H1 (cell line): ENCODE data around the gene BEAN1. TPM values are rescaled to one million over a fixed set of nuclear protein-coding genes. Genes with fewer than 3 reads are reported as not detected.

Experiments
- CTCF ChIA-PET: fragments of 300-600 bp; sonication (Branson Sonifier 250); formaldehyde crosslinking; loops from one replicate; lab custom pipeline; 2021; ENCODE audit not compliant: partially characterized antibody; lab: Charles Lee
- POLR2A ChIA-PET: fragments of 300-600 bp; sonication (Branson Sonifier 250); formaldehyde crosslinking; loops from one replicate; lab custom pipeline; 2021; ENCODE audit warnings: inconsistent platforms; ENCODE audit not compliant: partially characterized antibody; lab: Charles Lee
- DNase-seq, 2 experiments: peaks; one replicate each; pipeline versions ENCODE4 v3.0.0 to v3.0.0-alpha.2; 2010 to 2022; ENCODE audit warnings: low spot score in 2 of 2, low read depth in 1 of 2, mixed read lengths in 1 of 2
- FAIRE-seq: peaks from 2 replicates; lab custom pipeline; 2011; peaks lifted over from hg19 to GRCh38; lab: Jason Lieb, UNC
- H2AFZ ChIP-seq: 2 replicates; pipeline ENCODE4 v1.8.1; 2012; ENCODE audit warnings: low read length, inconsistent platforms
- H2AK5ac ChIP-seq: 2 replicates; pipeline ENCODE4 v1.6.1; 2013; ENCODE audit warnings: low read depth, low read length
- H2BK120ac ChIP-seq: replicated peaks from 2 replicates; pipeline ENCODE3; 2013; ENCODE audit warnings: low read depth, low read length, inconsistent platforms
- H2BK12ac ChIP-seq: 2 replicates; pipeline ENCODE4 v1.6.1; 2013; ENCODE audit warnings: low read depth, low read length
- H2BK15ac ChIP-seq: 2 replicates; pipeline ENCODE4 v1.6.1; 2013; ENCODE audit warnings: low read length
- H2BK20ac ChIP-seq: 2 replicates; pipeline ENCODE4 v1.6.1; 2013; ENCODE audit warnings: low read length
- H2BK5ac ChIP-seq: 2 replicates; pipeline ENCODE4 v1.6.1; 2013; ENCODE audit warnings: low read depth, low read length
- H3K14ac ChIP-seq: 2 replicates; pipeline ENCODE4 v1.6.1; 2013; ENCODE audit warnings: inconsistent platforms; ENCODE audit not compliant: insufficient read length
- H3K18ac ChIP-seq: 2 replicates; pipeline ENCODE4 v1.6.1; 2013; ENCODE audit warnings: low read length; ENCODE audit errors: extremely low read depth
- H3K23ac ChIP-seq: 2 replicates; pipeline ENCODE4 v1.6.1; 2013; ENCODE audit warnings: inconsistent platforms; ENCODE audit not compliant: insufficient read length
- H3K23me2 ChIP-seq: 2 replicates; pipeline ENCODE4 v1.6.1; 2013; ENCODE audit warnings: low read depth, low read length
- H3K27ac ChIP-seq: 2 replicates; pipeline ENCODE4 v1.6.1; 2011; ENCODE audit warnings: low read depth, low read length, inconsistent platforms
- H3K27me3 ChIP-seq, 4 experiments: replicated peaks in 1 of 4; 1 replicate in 1 of 4; 2 replicates in 3 of 4; pipeline versions ENCODE4 v1.6.1 to v1.8.1; 2011 to 2013; ENCODE audit warnings: low read length in 3 of 4, mild to moderate bottlenecking in 3 of 4, inconsistent platforms in 2 of 4, mixed read lengths in 2 of 4, moderate library complexity in 1 of 4; ENCODE audit not compliant: control insufficient read depth in 3 of 4, insufficient read depth in 3 of 4; ENCODE audit errors: extremely low read depth in 1 of 4
- H3K36me3 ChIP-seq, 4 experiments: 2 replicates each; pipeline versions ENCODE4 v1.6.1 to v1.8.1; 2011 to 2013; ENCODE audit warnings: mild to moderate bottlenecking in 4 of 4, low read length in 3 of 4, moderate library complexity in 2 of 4, control low read depth in 1 of 4, inconsistent platforms in 1 of 4; ENCODE audit not compliant: insufficient read depth in 4 of 4, control insufficient read depth in 2 of 4
- H3K4ac ChIP-seq: replicated peaks from 2 replicates; pipeline ENCODE3; 2013; ENCODE audit warnings: low read length, low read depth, mixed read lengths, inconsistent platforms; ENCODE audit not compliant: insufficient read length
- H3K4me1 ChIP-seq, 4 experiments: replicated peaks in 1 of 4; 1 replicate in 1 of 4; 2 replicates in 3 of 4; pipeline versions ENCODE4 v1.6.1 to v1.8.1; 2011 to 2013; ENCODE audit warnings: low read length in 3 of 4, inconsistent platforms in 2 of 4, mixed read lengths in 1 of 4; ENCODE audit not compliant: insufficient read depth in 4 of 4, control insufficient read depth in 3 of 4
- H3K4me2 ChIP-seq, 2 experiments: 2 replicates each; pipeline versions ENCODE4 v1.6.1 to v1.8.1; 2011 to 2013; ENCODE audit warnings: low read depth in 2 of 2, low read length in 2 of 2, control low read depth in 1 of 2, inconsistent platforms in 1 of 2, mild to moderate bottlenecking in 1 of 2; ENCODE audit not compliant: insufficient read depth in 1 of 2
- H3K4me3 ChIP-seq, 4 experiments: fragments of 200-600, 300-600 bp in 1 of 4; sonication (generic), shearing (Covaris generic), sonication (Bioruptor Twin) in 1 of 4; 2 replicates each; pipeline versions ENCODE4 v1.5.1 to v1.8.1; 2011 to 2016; ENCODE audit warnings: low read length in 4 of 4, low read depth in 3 of 4, control low read depth in 2 of 4, inconsistent platforms in 2 of 4, mild to moderate bottlenecking in 2 of 4, mixed read lengths in 1 of 4, moderate library complexity in 1 of 4; ENCODE audit not compliant: insufficient read depth in 2 of 4; ENCODE audit errors: extremely low read depth in 1 of 4
- H3K56ac ChIP-seq: replicated peaks from 2 replicates; pipeline ENCODE3; 2013; ENCODE audit warnings: low read depth, mild to moderate bottlenecking, mixed read lengths, low read length, inconsistent platforms; ENCODE audit not compliant: insufficient read length
- H3K79me1 ChIP-seq: 2 replicates; pipeline ENCODE4 v1.6.1; 2013; ENCODE audit warnings: low read depth, low read length, control low read depth
- H3K79me2 ChIP-seq, 2 experiments: 2 replicates each; pipeline versions ENCODE4 v1.6.1 to v1.8.1; 2012 to 2013; ENCODE audit warnings: low read length in 2 of 2, mild to moderate bottlenecking in 2 of 2, inconsistent platforms in 1 of 2; ENCODE audit not compliant: insufficient read depth in 2 of 2, control insufficient read depth in 1 of 2
- H3K9ac ChIP-seq, 4 experiments: replicated peaks in 1 of 4; 1 replicate in 1 of 4; 2 replicates in 3 of 4; pipeline versions ENCODE4 v1.6.1 to v1.8.1; 2011 to 2013; ENCODE audit warnings: low read depth in 3 of 4, low read length in 3 of 4, control low read depth in 2 of 4, mild to moderate bottlenecking in 2 of 4, moderate library complexity in 2 of 4, inconsistent platforms in 1 of 4; ENCODE audit errors: extremely low read depth in 1 of 4
- H3K9me3 ChIP-seq, 2 experiments: 2 replicates each; pipeline versions ENCODE4 v1.6.1 to v1.8.1; 2012 to 2013; ENCODE audit warnings: mild to moderate bottlenecking in 2 of 2, moderate library complexity in 2 of 2, control low read depth in 1 of 2, inconsistent platforms in 1 of 2, low read depth in 1 of 2, low read length in 1 of 2, mixed read lengths in 1 of 2; ENCODE audit not compliant: insufficient read depth in 2 of 2
- H4K20me1 ChIP-seq, 2 experiments: replicated peaks in 1 of 2; 2 replicates each; pipeline versions ENCODE3 to v1.8.1; 2011 to 2013; ENCODE audit warnings: inconsistent platforms in 2 of 2, low read length in 2 of 2, mild to moderate bottlenecking in 1 of 2; ENCODE audit not compliant: insufficient read depth in 2 of 2, control insufficient read depth in 1 of 2
- H4K5ac ChIP-seq: 2 replicates; pipeline ENCODE4 v1.6.1; 2013; ENCODE audit warnings: low read length, low read depth, mixed read lengths, inconsistent platforms; ENCODE audit not compliant: insufficient read length
- H4K8ac ChIP-seq: 2 replicates; pipeline ENCODE4 v1.8.0; 2013; ENCODE audit warnings: mild to moderate bottlenecking, moderate library complexity, low read length, inconsistent platforms; ENCODE audit not compliant: insufficient read depth; ENCODE audit errors: extremely low read depth
- H4K91ac ChIP-seq: replicated peaks from 2 replicates; pipeline ENCODE3; 2013; ENCODE audit warnings: low read length, mixed read lengths, inconsistent platforms; ENCODE audit not compliant: insufficient read length
- CEBPB ChIP-seq: IDR thresholded peaks from 2 replicates; pipeline ENCODE4 v1.6.1; 2012; ENCODE audit warnings: low read depth, low read length
- EZH2 ChIP-seq: fragments of 200-600 bp; sonication (generic); IDR thresholded peaks from 2 replicates; pipeline ENCODE4 v1.7.1; 2012; ENCODE audit warnings: low read depth, mild to moderate bottlenecking, moderate library complexity, low read length, inconsistent platforms; ENCODE audit not compliant: severe bottlenecking
- GTF2F1 ChIP-seq: IDR thresholded peaks from 2 replicates; pipeline ENCODE4 v1.6.1; 2012; ENCODE audit warnings: low read depth, low read length, improper control_type of control experiment, borderline replicate concordance
- JUN ChIP-seq: IDR thresholded peaks from 2 replicates; pipeline ENCODE4 v1.6.1; 2011; ENCODE audit warnings: low read depth, mild to moderate bottlenecking, improper control_type of control experiment, low read length
- KDM1A ChIP-seq: fragments of 200-600, 300-600 bp; sonication (generic); IDR thresholded peaks from 2 replicates; pipeline ENCODE4 v1.7.1; 2016; ENCODE audit warnings: mild to moderate bottlenecking, low read length, borderline replicate concordance
- POLR2A ChIP-seq, 2 experiments: IDR thresholded peaks; 1 replicate in 1 of 2; 2 replicates in 1 of 2; pipeline ENCODE4 v1.6.1; 2011; ENCODE audit warnings: low read depth in 2 of 2, low read length in 2 of 2, mild to moderate bottlenecking in 2 of 2; ENCODE audit errors: control extremely low read depth in 1 of 2
- RXRA ChIP-seq: IDR thresholded peaks from 2 replicates; pipeline ENCODE4 v1.6.1; 2011; ENCODE audit warnings: low read depth, mild to moderate bottlenecking, low read length, moderate library complexity; ENCODE audit not compliant: insufficient read depth
- SUZ12 ChIP-seq: fragments of 200-600 bp; sonication (generic); IDR thresholded peaks from 2 replicates; pipeline ENCODE4 v1.6.1; 2012; ENCODE audit warnings: mild to moderate bottlenecking, inconsistent platforms, low read length, moderate library complexity, mixed read lengths
- WGBS, 2 experiments: shearing (Covaris generic) in 1 of 2; methylation state at CpG; one replicate each; pipeline versions ENCODE4 v1.1.6 to v1.1.7; 2013 to 2015; ENCODE audit warnings: low lambda C conversion rate in 2 of 2, mixed read lengths in 2 of 2, inconsistent platforms in 1 of 2, low coverage in 1 of 2, missing lambda C conversion rate in 1 of 2; ENCODE audit not compliant: insufficient replicate concordance in 2 of 2, insufficient coverage in 1 of 2, insufficient read length in 1 of 2; ENCODE audit errors: extremely low coverage in 1 of 2, missing lambda C conversion rate in 1 of 2; 5-methylcytosine and 5-hydroxymethylcytosine counted together
- polyA plus RNA-seq, 7 experiments: library from polyadenylated mRNA; depleted of rRNA in 3 of 7; stranded (reverse) in 5 of 7; unstranded in 2 of 7; fragments of >200 nt in 5 of 7; fragments of 200-250 nt in 2 of 7; gene quantifications; 1 replicate in 5 of 7; 2 replicates in 1 of 7; 4 replicates in 1 of 7; pipeline versions ENCODE4 v1.2.1 to v1.2.3, GENCODE V29; 2011 to 2013; ENCODE audit warnings: missing spikeins in 2 of 7, mixed read lengths in 2 of 7
- total RNA-seq: library from RNA; stranded (reverse); fragmentation: NEBNext Ultra II Directional; extraction: Animal tissue kit (Norgen Biotek cat#: 25700); gene quantifications from 2 replicates; pipeline ENCODE4 v1.2.1, GENCODE V29; 2021
- TF ChIP-seq, protein P1 (sequence below): IDR thresholded peaks from 2 replicates; pipeline ENCODE4 v1.6.1; 2011; ENCODE audit warnings: low read length, improper control_type of control experiment
- TF ChIP-seq, protein P2 (sequence below): IDR thresholded peaks from 2 replicates; pipeline ENCODE4 v1.6.1; 2012; ENCODE audit warnings: inconsistent platforms

The BEAN1 gene
- total and polyA plus RNA-seq, 2 of the 8 experiments (the other 6 are each of a cell fraction or from before 2014, with no cell fraction given), result 0.08 TPM; not detected in 1

DNA sequence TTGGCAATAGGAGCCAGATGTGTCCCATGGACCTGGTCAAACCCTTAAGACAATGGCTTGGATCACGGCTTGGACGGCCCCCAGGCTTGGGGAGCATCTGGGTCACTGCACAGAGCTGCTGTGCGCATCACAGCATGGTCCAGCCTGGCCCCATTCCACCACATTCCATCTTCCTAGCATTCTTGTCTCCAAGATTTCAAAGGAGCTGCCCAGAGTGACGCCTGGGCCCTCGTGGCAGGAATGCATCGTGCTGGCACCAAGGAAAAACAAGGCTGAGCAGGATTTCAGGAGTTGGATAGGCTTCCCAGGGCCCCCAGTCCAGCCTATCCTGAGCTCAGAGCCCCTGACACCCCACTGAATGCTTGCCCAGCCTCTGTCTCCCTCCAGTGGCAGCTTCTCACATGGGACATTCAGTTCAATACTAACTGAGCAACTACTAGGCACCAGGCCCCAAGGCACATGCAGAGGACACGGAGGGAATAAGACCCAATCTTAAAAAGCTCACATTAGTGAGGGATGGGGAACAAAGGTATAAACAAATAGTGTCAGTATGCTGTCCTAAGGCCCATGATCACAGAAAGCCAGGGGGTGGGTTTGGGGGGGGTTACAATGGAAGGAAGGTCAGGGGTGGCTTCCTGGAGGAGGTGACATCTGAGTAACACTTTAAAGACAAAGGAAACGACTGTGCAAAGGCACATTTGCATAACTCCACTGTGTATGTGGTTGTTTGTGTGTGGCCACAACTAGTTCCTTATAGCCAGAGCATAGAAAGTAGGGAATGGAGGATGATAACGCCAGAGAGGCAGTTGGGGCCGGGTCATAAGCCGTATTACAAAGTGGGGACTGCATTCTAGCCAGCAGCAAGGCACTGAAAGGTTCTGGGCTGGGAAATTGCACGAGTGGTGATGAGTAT lies 88.8 kb downstream of the BEAN1 start:
- Histone ChIP-seq H2AFZ (no peak overlapping the region), H3K79me1 (no peaks in the 10 kb centered on the region), H3K9ac (no peak overlapping the region), H4K5ac (no peak overlapping the region), H3K27ac (no peak overlapping the region), H2BK120ac (no peak overlapping the region), H3K79me2 (no peaks in the 10 kb centered on the region), H3K18ac (no peak overlapping the region), H2BK12ac (peak overlapping the region; percentile 75; the same call in 1 of the 2 replicates), H2BK15ac (peak overlapping the region; percentile 88; the same call in 1 of the 2 replicates), H2BK20ac (no peak overlapping the region; the same call in 1 of the 2 replicates), H3K4ac (no peak overlapping the region), H3K4me1 (peaks cover 7 to 19% (median 9%) of the 10 kb centered on the region in 4 experiments; a peak in 6 of 7 replicates), H3K23ac (no peak overlapping the region), H3K27me3 (no peaks in the 10 kb centered on the region), H2AK5ac (no peak overlapping the region), H3K56ac (no peak overlapping the region), H4K20me1 (no peaks in the 10 kb centered on the region), H4K91ac (peak overlapping the region; percentile 62), H4K8ac (no peak overlapping the region), H3K36me3 (no peaks in the 10 kb centered on the region), H3K9me3 (no peaks in the 10 kb centered on the region), H3K4me3 (no peak overlapping the region), H2BK5ac (no peak overlapping the region), H3K23me2 (no peaks in the 10 kb centered on the region), H3K4me2 (no peak overlapping the region), H3K14ac (no peak overlapping the region)
- FAIRE-seq (no peak), DNase-seq (peak; percentile 13 to 60)
- ChIA-PET CTCF (interaction anchor here (0.7 to 1.5 kb wide), 28 partner anchors 8 to 154 kb away, joined by 3 to 14 read pairs (median 4); no protein-coding TSS in a partner anchor), POLR2A (interaction anchor here (1.2 kb wide), 1 partner anchor 109 kb away, joined by 4 read pairs; no protein-coding TSS in a partner anchor)
- WGBS, 2 experiments, result 89% methylated on average over 12 of the region's 12 CpGs; no CpG with 5 or more reads in 1 of the 2 experiments
- TF ChIP-seq, protein P1, sequence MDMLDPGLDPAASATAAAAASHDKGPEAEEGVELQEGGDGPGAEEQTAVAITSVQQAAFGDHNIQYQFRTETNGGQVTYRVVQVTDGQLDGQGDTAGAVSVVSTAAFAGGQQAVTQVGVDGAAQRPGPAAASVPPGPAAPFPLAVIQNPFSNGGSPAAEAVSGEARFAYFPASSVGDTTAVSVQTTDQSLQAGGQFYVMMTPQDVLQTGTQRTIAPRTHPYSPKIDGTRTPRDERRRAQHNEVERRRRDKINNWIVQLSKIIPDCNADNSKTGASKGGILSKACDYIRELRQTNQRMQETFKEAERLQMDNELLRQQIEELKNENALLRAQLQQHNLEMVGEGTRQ, result no peak
- TF ChIP-seq EZH2 (no peak), POLR2A (IDR thresholded peaks at IDR 0.05; ENCODE audit: control extremely low read depth in 1 of 2, low read depth in 2 of 2, low read length in 2 of 2) (no peak), GTF2F1 (no peak), CEBPB (no peak), SUZ12 (no peak), KDM1A (0 out of 2 replicates have a peak, but pooled peaks have one; percentile 35), RXRA (no peak), JUN (no peak)
- TF ChIP-seq, protein P2, sequence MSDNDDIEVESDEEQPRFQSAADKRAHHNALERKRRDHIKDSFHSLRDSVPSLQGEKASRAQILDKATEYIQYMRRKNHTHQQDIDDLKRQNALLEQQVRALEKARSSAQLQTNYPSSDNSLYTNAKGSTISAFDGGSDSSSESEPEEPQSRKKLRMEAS, result no peak; the same call in 1 of the 2 replicates
